Testis (tissue), 2 donors: ENCODE measurements around the gene CD276.

Source experiments
- POLR2A ChIP-seq: fragments of 450-650 bp; IDR thresholded peaks from one replicate; pipeline ENCODE4 v1.6.1; 2017; ENCODE audit warnings: antibody characterized with exemption, mild to moderate bottlenecking, moderate library complexity
- TF ChIP-seq, protein P1 (sequence below), 3 experiments: fragments of 450-650 bp in 2 of 3; fragments of 200-600 bp in 1 of 3; sonication (generic) in 1 of 3; IDR thresholded peaks; one replicate each; pipeline ENCODE4 v1.5.1; 2016 to 2019; ENCODE audit warnings: antibody characterized with exemption in 3 of 3, mild to moderate bottlenecking in 2 of 3, moderate library complexity in 1 of 3

GRCh38 chr15:73660455-73660854 lies 23.7 kb upstream of the CD276 start:
- TF ChIP-seq, protein P1, sequence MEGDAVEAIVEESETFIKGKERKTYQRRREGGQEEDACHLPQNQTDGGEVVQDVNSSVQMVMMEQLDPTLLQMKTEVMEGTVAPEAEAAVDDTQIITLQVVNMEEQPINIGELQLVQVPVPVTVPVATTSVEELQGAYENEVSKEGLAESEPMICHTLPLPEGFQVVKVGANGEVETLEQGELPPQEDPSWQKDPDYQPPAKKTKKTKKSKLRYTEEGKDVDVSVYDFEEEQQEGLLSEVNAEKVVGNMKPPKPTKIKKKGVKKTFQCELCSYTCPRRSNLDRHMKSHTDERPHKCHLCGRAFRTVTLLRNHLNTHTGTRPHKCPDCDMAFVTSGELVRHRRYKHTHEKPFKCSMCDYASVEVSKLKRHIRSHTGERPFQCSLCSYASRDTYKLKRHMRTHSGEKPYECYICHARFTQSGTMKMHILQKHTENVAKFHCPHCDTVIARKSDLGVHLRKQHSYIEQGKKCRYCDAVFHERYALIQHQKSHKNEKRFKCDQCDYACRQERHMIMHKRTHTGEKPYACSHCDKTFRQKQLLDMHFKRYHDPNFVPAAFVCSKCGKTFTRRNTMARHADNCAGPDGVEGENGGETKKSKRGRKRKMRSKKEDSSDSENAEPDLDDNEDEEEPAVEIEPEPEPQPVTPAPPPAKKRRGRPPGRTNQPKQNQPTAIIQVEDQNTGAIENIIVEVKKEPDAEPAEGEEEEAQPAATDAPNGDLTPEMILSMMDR (IDR thresholded peaks at IDR 0.05) = no peak
- TF ChIP-seq POLR2A = no peak
